NCI-H187 treated with DMSO at 0.1 percent for 48 hours (cell line): ENCODE measurements around the gene PACS2.
A peak's percentile ranks its signal among the peaks of the same experiment; 100 is the strongest.

Experiments
- DNase-seq: peaks from one replicate; lab custom pipeline; 2025; lab: John Stamatoyannopoulos, UW

The PACS2 gene

DNA sequence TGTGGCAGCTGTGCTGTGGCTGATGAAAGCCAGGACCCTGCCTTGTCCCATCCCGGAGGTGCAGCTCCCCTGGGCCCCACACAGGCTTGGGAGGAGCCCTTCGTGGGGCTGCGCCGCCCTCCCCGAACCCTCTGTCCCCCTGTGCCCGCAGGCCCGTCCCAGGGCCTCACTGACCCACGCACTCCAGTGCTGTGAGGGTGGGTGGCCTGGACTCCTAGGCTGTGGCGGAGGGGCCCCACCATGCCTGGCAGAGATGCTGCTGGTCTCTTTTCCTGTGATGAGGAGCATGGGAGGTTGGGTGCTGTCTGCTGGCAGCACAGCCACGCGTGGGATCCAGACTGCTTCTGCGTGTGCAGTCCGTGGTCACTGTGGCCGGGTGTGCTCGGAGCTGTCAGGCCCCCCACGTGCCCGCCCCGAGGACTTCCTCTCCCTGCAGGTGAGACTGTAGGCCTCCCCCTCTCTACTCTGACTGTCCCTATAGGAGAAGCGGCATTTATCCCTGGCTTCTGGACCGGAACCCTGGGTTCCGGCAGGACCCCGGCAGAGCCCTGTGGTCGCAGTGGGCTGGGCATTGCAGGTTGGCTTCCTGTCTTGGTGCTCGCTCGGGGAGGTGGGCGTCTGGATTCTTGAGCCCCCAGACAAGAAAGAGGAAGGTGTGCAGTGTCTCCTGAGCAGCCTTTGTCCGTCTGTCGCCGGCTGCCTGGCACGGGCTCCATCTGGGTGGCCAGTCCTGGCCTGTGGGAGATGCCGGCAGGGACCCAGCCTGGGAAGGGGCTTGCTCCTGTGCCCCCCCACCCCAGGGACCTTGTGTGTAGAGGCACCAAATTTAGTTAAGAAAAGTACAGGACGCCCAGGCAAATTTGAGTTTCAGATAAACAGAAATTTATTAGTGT lies 107.4 kb downstream of the PACS2 start:
- DNase-seq, result no peak

DNA sequence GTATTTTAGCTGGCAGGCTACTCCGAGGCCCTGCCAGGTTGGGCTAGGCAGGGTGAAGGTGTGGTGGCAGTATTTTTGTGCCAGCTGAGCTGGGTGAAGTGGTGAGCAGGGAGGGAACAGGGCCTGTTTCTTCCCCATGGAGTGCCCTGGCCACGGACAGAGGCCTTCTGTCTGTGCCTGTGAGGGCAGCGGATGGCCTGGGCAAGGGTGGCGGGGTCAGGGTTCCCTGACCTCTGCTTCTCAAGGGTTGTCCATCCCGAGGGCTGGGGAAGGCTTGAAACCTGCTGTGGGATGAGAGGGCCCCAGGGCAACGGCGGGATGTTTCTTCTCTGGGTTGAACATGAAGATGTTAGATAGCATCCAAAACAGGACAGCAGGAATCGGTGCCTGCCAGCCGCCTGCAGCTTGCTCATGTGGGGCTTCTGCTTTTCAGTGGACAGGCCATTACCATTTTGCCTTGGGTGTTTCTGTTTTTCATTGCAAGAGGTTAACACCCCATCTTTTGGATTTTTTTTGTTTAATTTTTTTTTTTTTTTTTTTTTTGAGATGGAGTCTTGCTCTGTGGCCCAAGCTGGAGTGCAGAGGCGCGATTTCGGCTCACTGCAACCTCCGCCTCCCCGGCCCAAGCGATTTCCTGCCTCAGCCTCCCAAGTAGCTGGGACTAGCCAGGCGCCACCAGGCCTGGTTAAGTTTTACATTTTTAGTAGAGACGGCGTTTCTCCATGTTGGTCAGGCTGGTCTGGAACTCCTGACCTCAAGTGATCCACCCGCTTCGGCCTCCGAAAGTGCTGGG lies 108.3 kb downstream of the PACS2 start:
- no peak for DNase-seq

DNA sequence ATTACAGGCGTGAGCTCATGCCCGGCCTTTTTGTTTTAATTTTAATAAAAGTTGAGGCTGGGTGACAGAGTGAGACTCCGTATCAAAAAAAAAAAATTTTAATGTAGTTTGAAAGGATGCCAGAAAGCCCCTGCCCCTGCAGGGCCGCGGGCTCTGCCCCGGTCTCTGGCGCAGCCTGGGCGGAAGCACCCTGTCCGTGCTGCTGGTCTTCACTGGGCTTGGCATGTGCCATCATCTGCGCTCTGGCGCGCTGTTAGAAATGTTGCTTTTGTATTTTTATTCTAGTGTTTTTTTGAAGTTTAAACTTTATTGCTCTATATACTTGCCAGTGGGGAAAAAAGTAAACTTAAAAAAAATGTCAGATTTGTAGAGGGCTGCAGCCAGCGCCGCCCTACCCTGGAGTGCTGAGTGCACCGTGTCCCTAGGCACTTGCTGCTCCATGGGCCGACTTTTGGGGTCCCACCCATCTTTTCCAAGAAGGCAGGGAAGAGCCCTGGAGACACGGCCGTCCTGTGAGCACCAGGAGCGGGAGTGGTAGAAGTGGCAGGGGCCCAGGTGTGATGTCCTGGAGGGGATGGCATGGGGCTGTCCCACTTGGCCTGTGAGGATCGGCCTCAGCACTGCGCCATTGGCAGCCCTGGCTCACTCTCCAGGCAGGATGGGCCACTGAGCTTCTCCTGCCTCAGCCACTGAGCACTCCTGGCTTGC lies 109.1 kb downstream of the PACS2 start:
- no peak for DNase-seq

DNA sequence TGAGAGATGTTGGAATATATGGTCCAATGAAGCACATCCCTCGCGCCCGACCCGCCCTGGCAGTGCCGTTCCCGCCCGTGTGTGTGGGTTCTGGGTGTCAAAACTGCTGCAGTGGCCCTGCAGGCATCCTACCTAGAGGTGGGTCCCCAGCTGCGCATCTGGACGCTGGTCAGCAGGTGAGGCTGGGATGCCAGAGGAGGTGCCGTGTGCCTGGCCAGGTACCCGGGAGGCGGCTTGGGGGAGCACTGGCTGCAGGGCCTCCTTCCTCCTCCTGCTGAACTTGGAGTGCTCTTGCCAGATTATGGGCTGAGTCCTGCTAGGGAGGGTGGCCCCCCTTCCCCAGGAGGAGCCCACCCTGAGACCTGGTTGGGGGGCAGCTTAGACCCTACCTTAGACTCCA lies 110.3 kb downstream of the PACS2 start:
- no peak for DNase-seq

DNA sequence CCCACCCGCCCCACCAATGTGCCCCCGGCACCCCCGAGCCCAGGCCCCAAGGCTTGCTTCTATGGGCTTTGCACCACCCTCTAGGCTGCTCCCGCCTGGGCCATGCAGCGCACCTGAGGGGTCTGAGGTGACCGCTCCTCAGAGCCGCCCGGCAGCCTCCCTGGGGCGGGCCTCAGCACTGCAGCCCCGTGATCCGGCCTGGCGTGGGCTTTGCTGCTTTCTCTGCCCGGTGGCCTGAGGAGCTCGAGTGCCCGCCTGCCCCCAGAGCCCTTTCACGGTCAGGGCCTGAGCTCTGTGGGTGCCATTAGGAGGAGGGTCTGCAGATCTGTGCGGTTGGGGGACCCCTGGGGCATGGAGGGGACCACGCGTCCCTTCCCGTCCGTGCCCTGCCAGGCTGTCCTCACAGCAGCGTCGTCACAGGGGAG lies 111.3 kb downstream of the PACS2 start:
- no peak for DNase-seq

DNA sequence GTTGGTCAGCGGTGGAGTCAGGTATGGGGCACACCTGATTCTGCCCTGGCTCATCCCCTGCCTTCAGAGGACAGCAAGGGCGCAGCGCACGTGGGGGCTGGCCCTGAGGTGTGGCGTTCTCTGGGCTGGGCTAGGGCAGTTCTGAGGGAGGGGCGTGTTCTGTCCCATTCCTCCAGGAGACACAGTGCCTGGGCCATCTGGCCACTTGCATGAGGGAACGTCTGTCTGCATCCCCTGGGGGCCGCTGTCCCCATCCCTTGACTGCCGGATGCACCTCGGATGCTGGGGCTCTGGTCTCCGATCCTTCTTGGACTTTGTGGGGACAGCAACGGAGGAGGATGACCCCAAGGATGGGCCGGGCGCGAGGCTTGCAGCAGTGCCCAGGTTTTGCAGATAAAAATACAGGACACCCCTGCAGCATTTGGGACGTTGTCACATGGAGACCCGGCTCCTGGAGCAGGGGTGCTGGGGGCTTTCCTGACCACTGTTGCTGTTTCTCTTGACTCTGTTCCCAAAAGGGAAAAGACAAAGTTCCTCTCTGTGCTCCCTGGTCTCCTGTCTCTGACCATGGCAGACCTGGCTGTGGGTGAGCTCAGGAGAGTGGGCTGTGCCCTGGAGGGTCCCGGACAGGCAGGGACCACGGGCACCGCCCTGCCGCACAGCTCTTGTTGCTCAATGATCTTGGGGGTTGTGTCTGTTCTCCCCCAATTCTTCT lies 112.0 kb downstream of the PACS2 start:
- DNase-seq, result no peak

DNA sequence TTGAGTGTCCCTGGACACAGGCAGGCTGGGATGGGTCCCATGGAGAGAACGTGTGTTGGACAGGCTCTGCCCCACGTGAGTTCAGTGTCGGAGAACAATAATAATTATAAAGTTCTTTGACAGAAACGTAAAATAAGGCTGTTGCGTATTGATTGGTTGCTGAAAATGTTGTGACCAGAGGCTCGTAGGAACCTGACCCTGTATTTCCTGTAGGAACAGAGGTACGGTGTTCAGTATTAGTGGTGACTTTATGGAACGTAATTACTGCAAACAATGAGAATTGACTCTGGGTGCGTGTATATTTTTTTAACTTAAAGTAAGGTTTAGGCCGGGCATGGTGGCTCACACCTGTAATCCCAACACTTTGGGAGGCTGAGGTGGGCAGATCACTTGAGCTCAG lies 112.9 kb downstream of the PACS2 start:
- DNase-seq, result no peak

DNA sequence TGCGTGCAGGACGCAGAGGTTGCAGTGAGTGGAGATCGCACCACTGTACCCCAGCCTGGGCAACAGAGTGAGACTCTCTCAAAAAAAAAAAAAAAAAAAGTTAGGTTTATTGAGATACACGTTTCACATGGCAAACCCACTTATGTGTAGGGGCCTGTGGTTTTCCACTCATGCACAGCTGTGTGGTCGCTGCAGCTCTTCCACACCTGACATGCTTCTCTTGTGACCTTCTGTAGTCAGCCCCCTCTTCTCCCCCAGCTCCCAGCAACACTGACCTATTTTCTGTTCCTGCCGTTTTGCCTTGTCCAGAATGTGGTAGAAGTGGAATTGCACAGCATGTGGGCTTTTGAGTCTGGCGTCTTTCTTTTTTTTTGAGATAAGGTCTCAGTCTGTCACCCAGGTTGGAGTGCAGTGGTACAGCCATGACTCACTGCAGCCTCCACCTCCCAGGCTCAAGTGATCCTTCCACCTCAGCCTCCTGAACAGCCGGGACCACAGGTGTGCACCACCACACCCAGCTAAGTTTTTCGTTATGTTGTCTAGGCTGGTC lies 113.5 kb downstream of the PACS2 start:
- no peak for DNase-seq

DNA sequence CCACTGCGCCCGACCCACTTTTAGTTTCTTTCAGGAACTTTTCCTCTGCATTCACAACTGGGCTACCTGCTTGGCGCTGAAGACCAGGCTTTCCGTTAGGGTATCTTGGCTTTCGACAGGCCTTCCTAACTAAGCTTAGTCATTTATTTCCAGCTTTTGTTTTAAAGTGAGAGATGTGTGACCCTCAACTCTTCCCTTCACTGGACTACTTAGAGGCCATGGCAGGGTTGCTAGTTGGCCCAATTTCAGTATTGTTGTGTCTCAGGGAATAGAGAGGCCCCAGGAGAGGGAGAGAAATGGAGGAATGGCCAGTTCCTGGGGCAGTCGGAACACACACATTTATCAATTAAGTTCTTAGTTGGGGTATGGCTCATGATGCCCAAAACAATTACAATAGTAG lies 115.5 kb downstream of the PACS2 start:
- no peak for DNase-seq

DNA sequence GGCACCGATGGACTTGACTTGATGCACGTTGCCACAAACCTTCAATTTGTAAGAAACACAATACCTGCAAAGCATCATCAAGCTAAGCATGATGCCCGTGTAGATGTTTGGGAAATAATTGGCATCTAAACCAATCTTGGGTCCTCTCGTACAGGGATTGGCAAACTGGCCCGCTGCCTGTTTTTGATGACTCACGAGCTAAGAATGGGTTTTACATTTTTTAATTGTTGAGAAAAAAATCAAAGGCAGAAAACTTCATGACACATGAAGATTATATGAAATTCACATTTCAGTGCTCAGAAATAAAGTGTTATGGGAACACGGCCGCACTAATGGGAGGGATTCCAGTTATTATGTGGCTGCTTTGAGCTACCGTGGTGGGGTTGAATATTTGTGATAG lies 116.0 kb downstream of the PACS2 start:
- DNase-seq, result no peak

DNA sequence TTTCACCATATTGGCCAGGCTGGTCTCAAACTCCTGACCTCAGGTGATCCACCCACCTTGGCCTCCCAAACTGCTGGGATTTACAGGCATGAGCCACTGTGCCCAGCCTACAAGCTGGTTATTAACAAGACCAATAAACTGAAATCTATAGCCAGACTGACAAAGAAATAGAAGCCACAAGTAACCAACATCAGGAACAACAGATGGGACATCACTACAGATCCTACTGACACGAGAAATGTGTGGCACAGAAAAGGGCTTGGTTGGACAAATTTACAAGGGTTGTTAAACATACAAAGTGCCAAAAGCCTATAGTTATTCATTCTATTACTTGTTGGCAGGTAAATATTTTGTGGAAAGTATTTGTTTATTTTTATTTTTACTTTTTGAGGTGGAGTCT lies 116.7 kb downstream of the PACS2 start:
- no peak for DNase-seq

DNA sequence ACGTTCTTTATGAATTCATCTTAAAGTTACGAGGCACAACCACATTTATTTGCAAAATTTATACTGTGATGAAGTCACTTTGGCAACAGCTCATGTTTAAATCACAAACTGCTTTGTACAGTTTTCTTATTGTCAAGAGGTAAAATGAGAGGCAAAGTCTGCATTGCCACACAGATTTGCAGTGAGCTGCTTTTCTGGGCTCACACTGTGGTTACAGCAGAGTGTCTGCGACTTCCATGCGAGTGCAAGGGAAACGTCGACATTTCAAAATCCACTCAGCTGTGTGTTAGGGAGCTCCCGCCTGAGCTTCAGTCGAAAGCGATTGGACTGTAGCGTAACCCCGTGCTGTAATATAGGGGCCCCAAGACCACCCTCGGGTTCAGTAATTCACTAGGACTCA lies 118.1 kb downstream of the PACS2 start:
- no peak for DNase-seq

DNA sequence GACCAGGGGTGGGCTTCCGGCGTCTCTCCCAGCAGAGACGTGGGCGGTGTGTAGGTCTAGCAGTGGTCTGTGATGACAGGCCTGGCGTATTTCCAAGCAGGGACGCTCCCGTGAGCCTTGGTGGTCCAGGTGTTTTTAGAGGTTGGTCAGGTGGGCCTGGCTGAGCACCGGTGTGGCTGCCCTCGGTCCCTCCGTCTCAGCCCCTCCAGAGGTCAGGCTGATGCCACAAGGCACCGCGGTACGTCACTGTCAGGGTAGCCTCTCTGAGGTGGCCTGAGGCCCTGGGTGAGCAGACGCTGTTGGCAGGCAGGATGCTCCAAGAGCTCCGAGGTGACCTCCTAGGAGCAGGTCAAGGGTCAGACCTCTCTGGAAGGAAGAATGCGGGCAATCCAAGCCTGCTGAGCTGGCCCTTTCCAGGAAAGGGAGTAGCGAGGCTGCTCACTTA lies 118.6 kb downstream of the PACS2 start:
- DNase-seq, result no peak

DNA sequence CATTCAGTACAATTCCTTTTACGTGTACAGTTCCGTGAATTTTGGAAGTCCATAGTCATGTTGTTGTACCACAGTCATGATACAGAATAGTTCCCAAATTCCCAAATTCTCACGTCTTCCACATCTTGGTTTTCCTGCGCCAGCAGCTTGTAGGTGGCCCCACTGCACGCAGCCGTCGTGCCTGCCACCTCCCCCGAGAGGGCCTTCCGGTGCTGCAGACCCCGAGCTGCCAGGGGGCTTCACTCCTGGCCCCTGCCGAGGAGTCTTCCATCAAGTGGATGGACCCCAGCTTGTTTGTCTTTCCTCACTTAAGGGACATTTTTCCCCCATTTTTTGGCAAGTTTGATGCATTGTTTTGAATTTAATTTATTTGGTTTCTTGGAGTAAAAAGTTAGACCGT lies 121.9 kb downstream of the PACS2 start:
- DNase-seq, result no peak

DNA sequence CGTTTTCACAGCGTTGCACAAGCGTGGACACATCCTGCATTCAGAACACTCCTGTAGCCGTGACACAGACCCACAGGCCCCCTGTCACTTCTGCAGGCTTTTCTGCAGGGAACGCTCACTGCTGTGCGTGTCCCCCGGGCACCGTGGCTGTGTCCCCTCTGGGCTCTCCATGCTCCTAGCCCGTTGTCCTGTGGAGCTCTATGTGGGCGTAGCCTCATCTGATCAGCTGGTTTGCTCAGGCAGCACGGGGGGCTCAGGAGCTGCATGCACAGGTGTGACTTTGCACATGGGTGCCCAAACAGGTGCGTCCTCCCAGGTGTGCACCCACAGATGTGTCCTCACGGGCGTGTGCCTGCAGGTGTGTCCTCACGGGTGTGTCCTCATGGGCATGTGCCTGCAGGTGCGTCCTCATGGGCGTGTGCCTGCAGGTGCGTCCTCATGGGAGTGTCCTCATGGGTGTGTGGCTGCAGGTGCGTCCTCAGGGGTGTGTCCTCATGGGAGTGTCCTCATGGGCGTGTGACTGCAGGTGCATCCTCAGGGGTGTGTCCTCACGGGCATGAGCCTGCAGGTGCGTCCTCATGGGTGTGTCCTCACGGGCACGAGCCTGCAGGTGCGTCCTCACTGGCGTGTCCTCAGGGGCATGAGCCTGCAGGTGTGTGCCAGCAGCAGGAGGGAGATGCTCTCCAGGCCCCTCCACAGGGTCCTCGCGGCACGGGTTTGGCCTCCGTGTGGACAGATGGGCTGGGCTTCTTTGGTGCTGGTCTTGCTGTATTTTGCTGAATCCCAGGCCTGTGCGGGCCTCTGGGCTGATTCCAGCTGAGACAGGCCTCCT lies 122.6 kb downstream of the PACS2 start:
- peak; percentile 52 for DNase-seq

DNA sequence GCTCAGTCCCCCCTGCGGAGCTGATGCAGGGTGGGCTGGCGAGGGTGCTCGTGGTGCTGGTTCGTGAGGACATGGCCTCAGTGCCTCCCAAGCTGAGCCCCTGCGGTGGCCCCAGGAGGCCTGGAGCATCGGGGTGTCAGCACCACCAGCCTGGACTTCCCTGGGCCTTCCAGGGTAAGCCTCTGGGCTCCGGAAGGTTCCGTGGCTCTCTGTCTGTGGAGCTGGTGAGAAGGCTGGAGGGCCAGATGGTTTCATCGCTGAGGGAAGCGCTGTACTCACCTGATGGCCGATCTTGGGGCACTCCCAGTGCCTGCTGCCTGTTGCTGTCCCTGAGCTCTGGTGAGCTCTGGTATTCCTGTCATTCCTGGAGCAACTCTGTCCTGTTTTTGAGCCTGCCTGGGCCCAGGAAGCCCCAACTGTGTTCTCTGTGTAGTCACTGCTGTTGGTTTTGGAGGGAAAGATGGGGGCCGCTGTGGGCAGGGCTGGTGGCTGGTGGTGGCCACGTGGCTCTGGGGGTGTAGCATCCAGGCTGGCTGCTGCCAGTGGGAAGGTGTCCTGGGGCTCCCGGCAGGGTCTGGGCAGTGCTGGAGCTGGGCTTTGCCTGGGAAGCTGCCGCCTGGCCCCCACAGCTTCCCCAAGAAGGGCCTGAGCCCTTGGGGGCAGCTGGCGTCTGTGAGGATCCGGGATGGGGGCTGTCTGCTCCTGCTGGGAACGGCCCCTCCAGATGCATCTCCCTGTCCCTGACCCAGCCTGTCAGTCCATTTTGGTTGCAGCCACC lies 123.4 kb downstream of the PACS2 start:
- no peak for DNase-seq

DNA sequence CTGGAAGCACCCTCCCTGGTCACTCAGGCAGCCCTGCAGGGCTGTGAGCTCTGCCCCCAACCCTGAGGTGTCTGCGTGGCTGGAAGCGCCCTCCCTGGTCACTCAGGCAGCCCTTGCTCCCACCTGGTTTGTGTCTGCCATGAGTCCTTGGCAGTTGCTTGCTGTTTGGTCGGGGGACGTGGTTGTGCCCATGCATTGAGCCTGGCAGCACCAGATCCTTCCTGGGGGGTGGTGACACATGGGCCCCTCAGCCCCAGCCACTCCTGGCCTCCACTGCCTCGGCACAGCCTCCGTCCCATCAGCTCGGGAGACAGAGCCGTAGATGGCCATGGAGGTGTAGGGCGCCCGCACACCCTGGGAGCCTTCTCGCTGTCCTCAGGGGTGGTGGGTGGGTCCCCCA lies 124.6 kb downstream of the PACS2 start:
- no peak for DNase-seq

DNA sequence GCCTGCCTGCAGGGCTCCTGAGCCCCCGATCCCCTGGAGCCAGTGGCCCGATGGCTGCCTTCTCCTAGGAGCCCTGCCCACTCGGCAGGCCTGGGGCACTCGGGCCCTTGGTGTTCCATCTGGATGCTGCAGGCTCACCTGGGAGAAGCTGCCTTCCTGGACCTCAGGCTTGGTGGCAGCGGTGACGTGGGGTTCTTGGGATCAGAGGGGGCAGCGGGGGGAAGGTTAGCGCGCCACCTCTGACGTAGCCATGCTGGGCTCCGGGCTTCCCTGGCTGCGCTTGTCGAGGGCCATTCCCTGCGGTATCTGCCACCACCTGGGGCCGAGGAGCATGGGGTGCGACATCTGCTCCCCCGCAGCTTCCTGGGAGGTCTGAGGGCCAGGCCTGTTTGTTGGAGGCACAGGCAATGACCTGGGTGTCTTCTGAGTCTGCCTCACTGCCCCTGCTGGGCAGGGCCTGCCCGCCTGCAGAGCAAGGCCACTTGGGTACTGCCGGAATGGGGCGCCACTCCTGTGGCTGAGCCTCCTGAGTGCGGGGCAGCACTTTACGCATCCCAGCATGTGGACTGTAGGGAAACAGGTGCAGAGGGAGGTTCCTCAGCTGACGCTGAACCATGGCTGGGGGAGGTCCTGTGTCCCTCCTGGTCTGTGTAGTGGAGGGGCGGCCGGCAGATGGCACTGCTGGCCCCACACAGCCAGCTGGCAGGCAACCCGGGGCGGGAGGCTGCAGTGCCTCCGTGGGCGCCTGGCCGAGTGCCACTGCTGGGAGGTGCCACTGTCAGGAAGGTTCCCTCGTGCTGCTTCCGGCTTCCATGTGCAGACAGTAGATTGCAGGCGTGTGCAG lies 125.4 kb downstream of the PACS2 start:
- DNase-seq, result no peak

DNA sequence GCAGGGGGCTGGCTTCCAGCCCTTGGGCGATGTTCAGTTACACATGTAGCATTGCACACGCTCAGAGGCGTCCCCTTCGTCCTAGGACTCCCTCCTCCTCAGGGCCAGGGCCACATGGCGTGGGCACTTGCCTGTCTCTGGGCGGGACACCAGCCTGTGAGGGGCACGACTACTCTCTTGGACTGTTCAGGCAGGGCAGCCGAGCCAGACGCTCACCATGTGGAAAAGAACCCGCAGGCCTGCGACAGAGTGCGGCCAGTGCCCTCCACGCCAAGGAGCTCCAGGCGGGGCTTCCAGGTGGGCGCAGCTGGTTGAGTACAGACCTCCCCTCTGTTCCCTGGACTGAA lies 126.0 kb downstream of the PACS2 start:
- no peak for DNase-seq
